ENCODE results near the gene CA10. TPM values are rescaled to one million over a fixed set of nuclear protein-coding genes. Genes with fewer than 3 reads are reported as not detected.

CA10 gene
- total RNA-seq, 6 experiments from 2014 or later: not detected

DNA sequence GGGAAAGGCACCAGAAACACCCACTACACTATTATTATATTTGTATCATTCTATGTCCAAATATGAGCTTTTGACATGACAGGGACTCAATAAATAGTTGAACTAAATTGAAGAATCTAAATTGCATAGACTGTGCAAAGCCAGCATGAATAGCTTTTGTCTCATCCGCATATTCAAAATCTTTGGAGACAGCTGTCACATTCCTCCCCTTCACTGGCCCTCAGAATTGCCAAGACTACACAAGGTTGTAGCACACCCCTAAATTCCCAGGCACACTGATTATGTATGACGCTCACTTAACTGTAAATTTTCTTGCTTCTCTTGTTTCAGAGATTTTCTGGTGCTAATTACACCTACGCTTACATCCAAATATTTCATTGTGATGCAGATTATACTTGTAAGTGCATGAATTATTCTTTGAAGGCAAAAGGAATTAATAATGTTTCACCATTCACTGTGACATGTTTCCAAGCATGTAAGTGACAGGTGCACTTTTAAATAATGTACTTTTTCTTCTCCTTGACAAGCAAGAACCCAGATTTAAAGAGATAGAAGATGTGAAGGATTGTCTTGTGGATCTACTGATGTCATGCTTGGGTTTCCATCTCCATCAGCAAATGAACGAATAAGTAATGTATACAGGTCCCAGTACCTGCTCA lies 47.5 kb downstream of the CA10 start:
- DNase-seq: no peak
- Mint-ChIP-seq H3K27ac (no peak overlapping the region), H3K36me3 (ENCODE audit: low read depth) (no peaks in the 10 kb centered on the region), H3K4me1 (ENCODE audit: low read depth) (no peaks in the 10 kb centered on the region), H3K9me3 (peaks cover 10% of the 10 kb centered on the region; the same call in 1 of the 2 replicates), H3K27me3 (ENCODE audit: insufficient read depth) (peaks cover 2% of the 10 kb centered on the region; the same call in 1 of the 2 replicates), H3K4me3 (no peak overlapping the region)
- TF ChIP-seq, protein P1, sequence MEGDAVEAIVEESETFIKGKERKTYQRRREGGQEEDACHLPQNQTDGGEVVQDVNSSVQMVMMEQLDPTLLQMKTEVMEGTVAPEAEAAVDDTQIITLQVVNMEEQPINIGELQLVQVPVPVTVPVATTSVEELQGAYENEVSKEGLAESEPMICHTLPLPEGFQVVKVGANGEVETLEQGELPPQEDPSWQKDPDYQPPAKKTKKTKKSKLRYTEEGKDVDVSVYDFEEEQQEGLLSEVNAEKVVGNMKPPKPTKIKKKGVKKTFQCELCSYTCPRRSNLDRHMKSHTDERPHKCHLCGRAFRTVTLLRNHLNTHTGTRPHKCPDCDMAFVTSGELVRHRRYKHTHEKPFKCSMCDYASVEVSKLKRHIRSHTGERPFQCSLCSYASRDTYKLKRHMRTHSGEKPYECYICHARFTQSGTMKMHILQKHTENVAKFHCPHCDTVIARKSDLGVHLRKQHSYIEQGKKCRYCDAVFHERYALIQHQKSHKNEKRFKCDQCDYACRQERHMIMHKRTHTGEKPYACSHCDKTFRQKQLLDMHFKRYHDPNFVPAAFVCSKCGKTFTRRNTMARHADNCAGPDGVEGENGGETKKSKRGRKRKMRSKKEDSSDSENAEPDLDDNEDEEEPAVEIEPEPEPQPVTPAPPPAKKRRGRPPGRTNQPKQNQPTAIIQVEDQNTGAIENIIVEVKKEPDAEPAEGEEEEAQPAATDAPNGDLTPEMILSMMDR (IDR thresholded peaks at IDR 0.05): no peak

- no peak for DNase-seq
- H3K36me3 Mint-ChIP-seq (ENCODE audit: low read depth): no peaks in the 10 kb centered on the region
- H3K27me3 Mint-ChIP-seq (ENCODE audit: insufficient read depth): peaks cover 2% of the 10 kb centered on the region; the same call in 1 of the 2 replicates
- no peaks in the 10 kb centered on the region for H3K4me1 Mint-ChIP-seq (ENCODE audit: low read depth)
- TF ChIP-seq, protein P1 (IDR thresholded peaks at IDR 0.05): peak; percentile 83
- no peak overlapping the region for H3K4me3 Mint-ChIP-seq
- H3K9me3 Mint-ChIP-seq: peaks cover 21% of the 10 kb centered on the region
- no peak overlapping the region for H3K27ac Mint-ChIP-seq
Measured at GRCh38 chr17:52106638-52107261, 51.8 kb downstream of the CA10 start.

- no peaks in the 10 kb centered on the region for H3K4me1 Mint-ChIP-seq (ENCODE audit: low read depth)
- peaks cover 17% of the 10 kb centered on the region for H3K9me3 Mint-ChIP-seq
- no peak overlapping the region for H3K27ac Mint-ChIP-seq
- no peak for DNase-seq
- no peaks in the 10 kb centered on the region for H3K36me3 Mint-ChIP-seq (ENCODE audit: low read depth)
- H3K4me3 Mint-ChIP-seq: no peak overlapping the region
- TF ChIP-seq, protein P1 (IDR thresholded peaks at IDR 0.05): no peak
- peaks cover 2% of the 10 kb centered on the region; the same call in 1 of the 2 replicates for H3K27me3 Mint-ChIP-seq (ENCODE audit: insufficient read depth)
Measured at GRCh38 chr17:52106072-52106471, 52.4 kb downstream of the CA10 start.

GRCh38 chr17:52105591-52105990 lies 52.9 kb downstream of the CA10 start:
- H3K4me1 Mint-ChIP-seq (ENCODE audit: low read depth): no peaks in the 10 kb centered on the region
- no peak for DNase-seq

DNA sequence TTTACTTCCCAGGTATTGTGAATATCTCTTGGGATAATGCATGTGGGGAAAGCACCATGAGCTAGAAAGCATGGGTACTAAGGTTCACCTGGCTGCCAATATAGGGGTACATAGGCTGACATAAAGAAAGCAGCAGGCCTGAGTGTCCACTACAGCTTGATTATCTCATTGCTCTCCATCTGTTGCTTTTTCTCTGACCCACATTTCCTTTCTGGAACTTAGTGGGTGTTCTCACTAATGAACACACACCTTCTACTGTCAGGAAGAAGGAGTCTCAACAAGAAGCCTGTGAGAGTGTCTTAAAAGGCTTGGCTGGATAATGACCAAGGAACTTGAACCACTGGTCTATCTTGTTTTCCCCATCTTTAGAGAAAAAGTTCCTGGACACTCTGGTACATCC lies 62.5 kb downstream of the CA10 start:
- peaks cover 15% of the 10 kb centered on the region for H3K9me3 Mint-ChIP-seq
- TF ChIP-seq, protein P1 (IDR thresholded peaks at IDR 0.05): no peak
- H3K27me3 Mint-ChIP-seq (ENCODE audit: insufficient read depth): no peaks in the 10 kb centered on the region
- no peaks in the 10 kb centered on the region for H3K36me3 Mint-ChIP-seq (ENCODE audit: low read depth)
- no peaks in the 10 kb centered on the region for H3K4me1 Mint-ChIP-seq (ENCODE audit: low read depth)
- no peak overlapping the region for H3K27ac Mint-ChIP-seq
- no peak overlapping the region for H3K4me3 Mint-ChIP-seq
- no peak for DNase-seq

More at GRCh38 chr17:52105591-52105990, 52.9 kb downstream of the CA10 start:
- H3K4me3 Mint-ChIP-seq: no peak overlapping the region
- peaks cover 13% of the 10 kb centered on the region for H3K9me3 Mint-ChIP-seq
- H3K36me3 Mint-ChIP-seq (ENCODE audit: low read depth): no peaks in the 10 kb centered on the region
- H3K27me3 Mint-ChIP-seq (ENCODE audit: insufficient read depth): peaks cover 2% of the 10 kb centered on the region; the same call in 1 of the 2 replicates
- H3K27ac Mint-ChIP-seq: no peak overlapping the region
- TF ChIP-seq, protein P1 (IDR thresholded peaks at IDR 0.05): no peak
